GM06990 (cell line): ENCODE measurements around the gene PERP.
A peak's percentile ranks its signal among the peaks of the same experiment; 100 is the strongest.

ENCODE experiments used
- DNase-seq: peaks from one replicate; pipeline ENCODE4 v3.0.0-alpha.2; 2011; ENCODE audit not compliant: insufficient read length; ENCODE audit errors: extremely low read depth
- H3K27me3 ChIP-seq: replicated peaks from 2 replicates; pipeline ENCODE4 v1.6.0; 2011; ENCODE audit warnings: low read length; ENCODE audit not compliant: control insufficient read depth, insufficient read depth
- H3K36me3 ChIP-seq: 2 replicates; pipeline ENCODE4 v1.5.1; 2011; ENCODE audit warnings: low read length; ENCODE audit not compliant: control insufficient read depth, insufficient read depth
- H3K4me3 ChIP-seq: replicated peaks from 2 replicates; pipeline ENCODE4 v1.5.1; 2011; ENCODE audit warnings: low read depth, mild to moderate bottlenecking, control low read depth, low read length
- CTCF ChIP-seq: IDR thresholded peaks from 2 replicates; pipeline ENCODE4 v1.5.1; 2011; ENCODE audit warnings: low read length, control low read depth, mild to moderate bottlenecking, inconsistent platforms; ENCODE audit not compliant: insufficient read depth, poor library complexity, severe bottlenecking

PERP gene

GRCh38 chr6:138109042-138109997, 2.1 kb upstream of the PERP start:
- peak; percentile 15 for DNase-seq
- peak; percentile 90 for TF ChIP-seq CTCF
- no peak overlapping the region for H3K4me3 ChIP-seq
- no peaks in the 10 kb centered on the region for H3K36me3 ChIP-seq
- H3K27me3 ChIP-seq: no peaks in the 10 kb centered on the region; the same call in none of the 2 replicates

- H3K27me3 ChIP-seq: no peaks in the 10 kb centered on the region; the same call in none of the 2 replicates
- no peaks in the 10 kb centered on the region for H3K36me3 ChIP-seq
- H3K4me3 ChIP-seq: peak overlapping the region; percentile 66
- no peak for DNase-seq
- no peak for TF ChIP-seq CTCF
Measured at GRCh38 chr6:138107752-138108592, 753 bp upstream of the PERP start.

- TF ChIP-seq CTCF: no peak
- DNase-seq: no peak
- Histone ChIP-seq H3K27me3 (no peaks in the 10 kb centered on the region; the same call in 1 of the 2 replicates), H3K4me3 (peak overlapping the region; percentile 66), H3K36me3 (no peaks in the 10 kb centered on the region)
Measured at GRCh38 chr6:138106665-138107077, 548 bp downstream of the PERP start.

- no peak for DNase-seq
- no peaks in the 10 kb centered on the region for H3K36me3 ChIP-seq
- TF ChIP-seq CTCF: no peak
- H3K27me3 ChIP-seq: no peaks in the 10 kb centered on the region; the same call in 1 of the 2 replicates
- peak overlapping the region; percentile 18 for H3K4me3 ChIP-seq
Measured at GRCh38 chr6:138105880-138106664, 1.1 kb downstream of the PERP start.

GRCh38 chr6:138105446-138105845, 1.8 kb downstream of the PERP start:
- no peaks in the 10 kb centered on the region for H3K36me3 ChIP-seq
- DNase-seq: no peak
- no peak for TF ChIP-seq CTCF

More at GRCh38 chr6:138105446-138105845, 1.8 kb downstream of the PERP start:
- Histone ChIP-seq H3K27me3 (no peaks in the 10 kb centered on the region; the same call in 1 of the 2 replicates), H3K4me3 (no peak overlapping the region)
